Daoy (cell line): Measurements from ENCODE around the gene PPP2R5C. TPM values are rescaled to one million over a fixed set of nuclear protein-coding genes. Genes with fewer than 3 reads are reported as not detected.

Experiments used
- DNase-seq: peaks from one replicate; pipeline ENCODE4 v3.0.0-alpha.2; 2015; ENCODE audit warnings: low read depth
- total RNA-seq: library from RNA; depleted of rRNA; stranded (reverse); fragments of >200 nt; shearing (Covaris generic); gene quantifications from 2 replicates; pipeline ENCODE4 v1.2.3, GENCODE V29; 2014

Gene PPP2R5C
- total RNA-seq, 1 experiment from 2014 or later = 138 TPM

DNA sequence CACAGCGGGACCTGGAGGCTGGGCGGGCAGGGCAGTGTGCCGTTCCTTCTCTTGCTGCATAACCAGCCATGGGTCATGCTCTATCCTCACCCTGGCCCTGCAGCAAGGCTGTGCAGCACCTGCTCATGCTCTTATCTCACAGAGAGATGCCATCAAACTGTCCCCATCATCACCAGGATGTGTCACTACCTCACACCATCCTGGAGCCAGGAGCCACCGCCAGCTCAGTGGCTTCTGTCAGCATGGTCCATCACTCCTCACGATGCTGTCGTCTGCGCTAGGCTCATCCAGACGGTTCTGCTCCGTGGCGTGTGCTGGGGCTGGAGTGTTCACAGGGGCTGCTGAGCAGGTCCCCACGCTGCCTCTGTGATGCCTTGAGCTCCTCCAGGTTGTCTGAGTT is 125.7 kb downstream of the PPP2R5C start:
- DNase-seq = no peak

DNA sequence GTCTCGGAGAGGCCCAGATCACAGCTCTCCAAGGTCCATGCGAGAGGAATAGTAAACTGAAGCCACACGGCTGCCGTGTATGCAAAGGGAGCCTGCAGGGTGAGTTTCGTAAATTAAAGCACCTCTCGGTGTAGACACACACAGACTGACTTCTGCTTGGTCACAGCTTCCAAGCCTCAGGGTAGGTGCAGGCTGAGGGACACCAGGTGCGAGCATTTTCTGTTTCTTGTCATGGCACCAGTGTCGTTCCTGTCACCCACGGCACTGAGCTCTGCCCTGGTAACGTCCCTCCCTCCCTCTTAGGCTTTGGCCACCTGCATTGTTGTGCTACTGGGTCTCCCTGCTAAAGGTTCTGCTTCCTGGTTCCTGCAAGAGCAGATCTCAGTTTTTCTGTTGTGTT is 126.7 kb downstream of the PPP2R5C start:
- no peak for DNase-seq

DNA sequence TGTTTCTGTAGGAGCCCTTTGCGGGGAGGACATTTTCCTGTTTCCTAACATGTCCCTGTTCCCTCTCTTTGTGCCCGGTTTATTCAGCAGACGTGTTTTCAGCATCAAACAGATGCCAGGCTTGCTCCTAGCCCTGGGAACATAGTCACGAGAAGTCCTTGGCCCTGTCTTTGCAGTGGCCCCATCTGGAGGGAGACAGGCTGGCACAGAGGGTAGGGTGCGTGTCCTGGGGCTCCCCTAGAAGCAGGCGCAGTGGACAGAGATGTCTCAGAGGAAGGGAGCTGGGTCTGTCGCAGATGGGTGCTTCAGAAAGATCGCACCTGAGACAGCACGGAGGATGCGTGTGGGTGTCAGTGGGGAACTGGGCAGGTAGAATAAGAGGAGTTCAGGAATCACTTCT is 127.9 kb downstream of the PPP2R5C start:
- DNase-seq = no peak

DNA sequence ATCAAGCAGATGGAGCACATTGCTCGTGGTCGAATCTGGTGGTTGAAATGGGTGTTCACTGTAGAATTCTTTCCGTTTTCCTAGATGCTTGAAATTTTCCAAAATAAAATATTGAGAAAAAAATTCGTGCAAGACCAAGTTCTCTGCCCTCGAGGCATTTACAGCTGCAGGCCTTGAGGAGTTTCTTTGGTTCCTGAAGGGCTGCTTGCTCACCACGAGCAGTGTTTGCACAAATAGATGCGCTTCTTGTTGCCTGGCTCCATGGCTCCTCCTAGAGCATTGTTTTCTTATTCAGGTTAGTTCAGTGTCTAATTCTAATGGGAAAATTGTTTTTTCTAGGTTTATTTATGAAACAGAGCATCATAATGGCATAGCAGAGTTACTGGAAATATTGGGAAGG is 128.4 kb downstream of the PPP2R5C start:
- DNase-seq = no peak

DNA sequence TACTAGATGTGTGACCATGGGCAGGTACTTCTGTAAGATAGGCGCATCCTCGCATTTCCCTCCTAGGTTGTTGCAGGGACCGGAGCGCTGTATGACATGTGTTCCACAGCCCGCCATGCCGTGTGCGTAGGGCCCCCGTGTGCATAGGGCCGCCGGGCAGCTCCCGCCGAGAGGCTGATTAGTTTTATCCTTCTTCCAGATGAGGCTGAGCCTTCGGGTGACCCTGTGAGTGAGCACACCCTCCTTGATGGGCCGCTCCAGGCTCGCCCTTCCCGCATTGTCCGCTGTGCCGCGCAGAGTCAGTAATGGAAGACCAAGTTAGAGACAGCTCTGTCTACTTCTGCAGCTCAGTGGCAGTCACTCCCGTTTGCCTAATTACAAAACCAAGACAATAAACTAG is 130.0 kb downstream of the PPP2R5C start:
- no peak for DNase-seq

DNA sequence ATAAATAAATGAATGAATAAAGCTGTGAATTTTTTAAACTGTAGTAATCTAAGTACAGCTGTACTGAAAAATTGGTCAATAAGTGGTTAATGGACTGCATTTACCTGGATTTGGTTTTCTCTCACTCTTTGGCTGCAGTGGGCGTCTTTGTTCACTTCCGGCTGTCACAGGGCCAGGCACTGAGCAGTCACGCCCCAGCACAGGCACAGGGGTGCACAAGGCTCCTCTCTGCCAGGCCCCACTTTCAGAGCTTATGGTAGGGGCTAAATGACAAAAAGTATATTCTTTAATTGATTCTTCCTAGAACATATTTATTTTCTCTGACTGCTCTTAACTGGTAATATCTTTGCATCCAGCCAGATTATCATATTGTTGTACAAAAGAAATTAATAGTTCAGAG is 132.2 kb downstream of the PPP2R5C start:
- DNase-seq = no peak

DNA sequence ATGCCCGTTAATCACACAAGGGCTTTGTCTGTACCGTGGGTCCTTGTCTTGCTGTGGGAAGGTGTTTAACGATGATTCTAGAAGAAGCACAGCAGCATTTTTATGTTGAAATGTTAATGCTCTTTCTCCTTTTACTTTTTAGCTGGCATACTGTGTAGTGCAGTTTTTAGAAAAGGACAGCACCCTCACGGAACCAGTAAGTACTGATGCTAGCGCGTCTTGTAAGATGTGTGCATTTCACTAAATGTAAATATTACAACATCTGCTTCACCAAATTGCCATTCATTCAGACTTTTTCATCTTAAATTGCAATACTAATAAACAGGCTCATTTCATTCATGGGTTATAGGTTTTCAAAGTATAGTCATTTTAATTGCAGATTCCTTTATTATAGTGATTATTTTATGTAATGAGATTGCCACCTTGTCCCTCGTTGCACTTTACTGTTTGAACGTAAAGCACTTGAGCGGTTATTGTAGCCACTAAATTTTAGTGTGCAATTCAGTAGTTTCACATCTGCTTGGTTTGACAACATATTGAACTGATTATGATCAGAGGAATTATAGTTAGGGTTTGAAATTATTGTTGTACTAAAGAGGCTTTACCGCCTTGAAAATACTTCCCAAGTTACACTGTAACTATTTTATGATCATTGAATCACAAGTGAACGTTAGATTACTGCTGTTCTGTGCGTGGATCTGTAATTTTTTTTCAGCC is 133.0 kb downstream of the PPP2R5C start:
- DNase-seq = no peak

DNA sequence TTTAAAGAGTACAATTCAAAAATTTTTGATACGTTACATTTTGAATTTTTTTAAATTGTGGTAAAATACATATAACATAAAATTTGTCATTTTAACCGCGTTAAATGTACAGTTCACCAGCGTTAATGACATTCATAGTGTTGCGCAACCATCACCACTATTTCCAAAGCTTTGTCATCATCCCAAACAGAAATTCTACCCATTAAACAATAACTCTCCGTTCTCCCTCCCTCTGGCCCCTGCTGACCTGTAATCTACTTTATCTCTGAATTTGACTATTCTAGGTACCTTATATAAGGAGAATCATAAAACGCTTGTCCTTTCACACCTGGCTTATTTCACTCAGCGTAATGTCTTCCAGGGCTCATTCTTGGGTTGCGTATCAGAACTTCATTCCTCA is 133.7 kb downstream of the PPP2R5C start:
- DNase-seq = no peak

DNA sequence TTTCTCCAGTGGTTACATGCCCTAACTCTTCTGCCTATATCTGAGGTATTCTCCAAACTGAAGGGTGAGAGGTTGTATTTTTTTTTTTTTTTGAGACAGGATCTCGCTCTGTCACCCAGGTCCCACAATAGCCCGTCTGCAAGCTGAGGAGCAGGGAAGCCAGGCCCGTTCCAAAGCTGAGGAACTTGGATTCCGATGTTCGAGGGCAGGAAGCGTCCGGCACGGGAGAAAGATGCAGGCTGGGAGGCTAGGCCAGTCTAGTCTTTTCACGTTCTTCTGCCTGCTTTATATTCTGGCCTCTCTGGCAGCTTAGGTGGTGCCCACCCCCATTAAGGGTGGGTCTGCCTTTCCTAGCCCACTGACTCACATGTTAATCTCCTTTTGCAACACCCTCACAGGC is 135.8 kb downstream of the PPP2R5C start:
- DNase-seq = no peak

DNA sequence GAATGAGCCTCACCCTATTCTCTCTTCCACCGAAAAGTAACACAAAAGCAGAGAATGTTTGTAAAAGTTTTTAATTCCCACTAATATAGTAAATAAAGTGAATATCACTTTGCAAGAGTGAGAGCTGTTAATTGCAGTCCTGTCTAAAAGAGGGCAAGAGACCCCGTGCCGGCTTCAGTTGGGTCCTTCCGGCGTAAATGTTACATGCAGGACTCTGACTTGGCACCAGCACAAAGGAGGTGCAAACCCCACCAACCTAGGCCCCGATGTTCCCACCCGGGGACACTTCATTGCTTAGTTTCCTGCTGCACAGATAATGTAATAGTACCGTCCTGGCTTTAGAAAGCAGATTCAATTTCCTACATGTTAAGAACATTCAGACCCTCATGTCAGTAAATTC is 136.9 kb downstream of the PPP2R5C start:
- DNase-seq = no peak

DNA sequence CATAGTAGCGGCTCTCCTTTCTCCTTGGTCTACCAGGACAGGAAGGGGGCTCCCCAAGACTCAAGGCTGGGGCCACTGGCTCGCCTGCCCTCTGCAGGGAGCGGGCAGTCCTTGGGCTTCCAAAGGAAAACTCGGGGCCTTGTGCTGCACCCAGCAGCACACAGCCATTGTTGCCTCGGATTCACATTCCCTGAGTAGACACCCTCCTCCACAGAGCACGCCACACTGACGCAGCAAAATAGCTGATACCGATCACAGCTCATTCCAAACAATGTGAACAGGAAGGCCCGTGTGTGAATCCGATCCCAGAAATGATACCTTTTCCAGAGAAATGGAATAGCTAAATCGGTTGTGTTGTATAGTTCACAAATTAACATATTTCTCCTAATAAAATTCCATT is 137.8 kb downstream of the PPP2R5C start:
- DNase-seq = no peak

DNA sequence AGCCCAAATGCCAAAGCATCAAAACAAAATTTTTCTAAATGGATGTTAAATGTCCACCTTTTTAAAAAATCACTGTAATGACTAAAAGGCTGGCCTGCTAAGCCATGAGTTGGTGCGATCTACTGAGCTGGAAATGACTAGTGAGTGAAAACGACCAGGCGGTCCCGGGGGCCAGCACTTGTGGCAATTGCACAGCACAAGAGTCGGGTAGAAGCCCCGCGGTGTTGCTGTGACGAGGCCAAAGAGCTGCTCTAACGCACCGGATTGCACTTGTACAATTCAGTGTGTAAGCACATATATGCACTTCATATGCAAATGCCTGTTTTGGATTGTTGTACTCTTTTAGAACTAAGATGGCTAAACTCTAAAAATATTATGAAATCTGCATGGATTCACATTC is 138.7 kb downstream of the PPP2R5C start:
- no peak for DNase-seq

DNA sequence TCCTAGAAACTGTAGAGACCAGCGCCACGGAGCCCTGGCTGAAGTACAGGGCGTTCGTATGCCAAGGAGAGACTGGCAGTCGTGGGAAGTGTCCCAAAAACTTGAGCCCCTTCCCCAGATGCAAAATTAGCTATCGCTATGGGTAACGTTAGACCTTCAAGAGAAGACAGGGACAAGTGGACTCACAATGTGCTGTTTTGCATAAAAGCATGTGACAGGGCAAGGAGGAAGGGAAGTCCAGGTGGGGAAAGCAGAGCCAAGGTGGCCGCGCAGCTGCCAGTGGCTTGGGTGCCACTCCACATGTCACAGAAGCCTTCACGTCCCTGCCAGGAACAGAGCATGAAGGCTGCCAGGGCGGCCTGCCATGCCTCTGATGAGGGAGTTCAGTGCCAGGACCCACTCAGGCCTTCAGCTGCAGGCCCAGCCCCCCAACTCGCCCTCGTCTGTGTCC is 141.6 kb downstream of the PPP2R5C start:
- DNase-seq = no peak

DNA sequence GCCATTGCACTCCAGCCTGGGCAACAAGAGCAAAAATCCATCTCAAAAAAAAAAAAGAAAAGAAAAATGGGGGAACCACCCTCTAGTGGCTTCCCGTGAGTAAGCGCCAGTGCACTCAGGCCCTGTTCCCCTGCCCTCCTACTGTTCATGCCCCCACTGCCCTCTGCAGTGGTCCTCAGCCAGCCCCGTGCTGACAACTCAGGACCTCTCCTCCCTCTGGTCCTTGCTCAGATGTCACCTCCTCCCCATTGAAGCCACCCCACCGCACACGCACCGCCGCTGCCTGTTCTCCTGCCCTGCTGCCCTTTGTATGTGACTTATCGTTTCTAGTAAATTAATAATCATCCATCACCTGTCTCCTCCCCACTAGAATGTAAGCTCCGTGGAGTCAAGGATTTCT is 144.1 kb downstream of the PPP2R5C start:
- no peak for DNase-seq

DNA sequence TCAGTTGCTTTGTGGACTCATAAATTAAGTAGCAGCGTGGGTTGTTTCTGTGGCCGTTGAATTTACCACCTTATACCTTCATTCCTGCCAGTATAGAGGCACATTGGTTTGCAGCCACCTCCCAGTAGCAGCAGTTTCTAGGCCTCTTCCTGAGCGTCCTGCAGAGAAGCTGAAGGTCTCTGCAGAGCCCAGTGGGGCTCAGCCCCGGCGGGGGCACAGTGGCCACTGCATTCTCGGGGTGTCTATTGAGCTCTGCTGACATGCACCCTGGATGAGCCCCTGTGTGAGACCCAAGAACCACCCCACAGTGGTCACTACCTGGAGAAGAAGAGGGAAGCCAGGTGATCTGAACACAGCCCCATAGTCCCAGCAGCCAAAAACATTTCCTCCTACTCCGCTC is 145.1 kb downstream of the PPP2R5C start:
- no peak for DNase-seq

DNA sequence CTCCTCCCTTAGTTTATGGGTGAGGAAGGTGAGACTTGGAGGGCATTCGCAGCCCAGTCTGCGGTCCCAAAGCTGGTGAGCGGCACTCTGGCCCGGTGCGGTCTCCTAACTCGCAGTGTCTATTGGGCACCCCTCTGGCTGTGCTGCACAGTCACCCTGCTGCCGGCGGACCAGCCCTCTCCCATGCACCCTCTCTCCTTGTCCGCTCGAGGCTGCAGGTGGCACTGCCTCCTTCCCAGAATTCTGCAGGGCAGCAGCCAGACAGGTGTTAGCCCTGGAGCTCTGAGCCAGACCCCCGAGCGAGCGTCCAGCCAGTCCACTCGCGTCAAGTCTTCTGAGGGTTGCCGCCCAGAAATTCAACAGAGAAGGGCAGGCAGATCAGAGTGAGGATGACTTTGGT is 146.1 kb downstream of the PPP2R5C start:
- no peak for DNase-seq

DNA sequence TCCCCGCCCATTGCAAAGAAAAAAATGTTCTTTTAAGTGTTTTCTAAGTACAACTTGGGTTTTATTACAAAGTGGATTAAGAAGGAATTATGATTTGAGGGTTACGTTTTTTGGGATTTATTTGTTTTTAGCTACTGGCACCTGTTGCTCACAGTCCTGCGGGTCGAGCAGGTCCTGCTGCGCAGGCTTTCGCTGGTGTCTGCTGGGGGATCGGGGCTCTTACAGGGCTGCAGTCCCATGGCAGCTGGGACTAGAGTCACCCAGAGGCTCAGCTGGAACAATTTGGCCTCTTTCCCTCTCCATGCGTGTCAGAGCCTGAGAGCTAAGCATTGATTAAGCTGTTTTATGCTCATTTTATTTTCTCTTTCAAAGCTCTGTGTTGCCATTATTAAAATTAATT is 147.3 kb downstream of the PPP2R5C start:
- DNase-seq = no peak

DNA sequence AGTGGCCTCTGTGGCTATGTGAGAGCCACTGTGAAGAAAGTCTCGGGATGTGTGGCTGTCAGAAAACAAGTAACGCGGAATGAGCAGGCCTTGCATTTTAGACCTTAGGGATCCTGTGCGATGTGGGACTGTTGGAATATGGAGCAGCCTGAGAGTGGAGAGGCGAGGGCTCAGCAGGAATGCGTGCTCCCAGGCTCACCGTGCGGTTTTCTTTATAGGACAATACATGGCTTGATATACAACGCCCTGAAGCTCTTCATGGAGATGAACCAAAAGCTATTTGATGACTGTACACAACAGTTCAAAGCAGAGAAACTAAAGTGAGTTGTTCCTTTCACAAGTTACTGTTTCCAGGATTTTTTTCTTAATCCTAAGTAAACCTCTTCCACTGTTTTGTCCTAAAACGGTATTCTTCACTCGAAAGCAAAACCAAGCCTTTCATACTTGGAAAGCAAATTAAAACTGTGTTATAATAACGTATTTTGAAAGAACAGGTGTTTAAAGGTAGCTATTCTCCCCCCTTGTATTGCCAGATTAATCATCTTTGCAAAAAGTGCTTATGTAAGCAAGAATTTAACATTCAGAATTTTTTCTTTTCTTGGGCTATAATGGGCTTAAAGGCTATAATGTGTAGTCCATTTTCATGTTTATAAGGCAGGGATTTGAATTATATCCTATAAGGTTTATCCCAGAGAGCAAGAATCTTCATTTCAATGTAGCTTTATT is 148.0 kb downstream of the PPP2R5C start:
- DNase-seq = no peak

DNA sequence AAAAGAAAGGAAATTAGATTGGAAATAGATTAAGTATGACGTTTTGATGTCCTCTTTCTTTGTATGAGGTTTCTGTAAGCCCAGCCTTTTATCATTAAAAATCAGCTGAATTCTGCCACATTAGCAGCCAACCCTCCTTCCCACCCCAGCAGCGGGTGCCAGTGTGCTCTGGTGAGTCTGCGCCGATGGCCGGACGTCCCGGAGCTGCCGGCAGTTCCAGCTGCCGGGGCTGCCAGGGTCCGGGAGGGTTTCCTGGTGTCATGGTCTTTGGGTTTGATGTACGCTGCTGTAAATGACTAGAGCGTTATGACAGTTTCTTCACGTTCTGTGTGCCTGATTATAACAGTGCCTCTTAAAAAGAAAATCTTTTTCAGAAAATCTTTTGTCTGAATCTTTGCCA is 151.3 kb downstream of the PPP2R5C start:
- no peak for DNase-seq

DNA sequence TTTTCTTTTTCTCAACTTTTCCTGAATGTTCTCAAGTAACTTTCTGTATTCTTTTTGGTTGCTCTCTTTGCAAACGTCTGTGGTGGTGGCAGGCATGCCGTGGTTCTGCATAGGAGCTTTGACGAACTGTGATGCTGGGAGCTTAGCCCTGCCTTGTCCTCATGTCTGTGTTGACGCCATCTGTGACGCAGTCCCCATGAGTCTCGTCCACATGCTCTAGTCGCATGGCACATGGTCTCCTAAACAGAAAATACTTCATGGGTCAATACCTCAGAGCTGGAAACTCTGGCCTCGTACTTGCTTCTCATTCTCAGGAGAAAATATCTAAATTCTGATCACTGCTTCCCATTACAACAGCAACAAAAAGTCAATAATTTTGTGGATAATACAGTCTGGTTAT is 152.6 kb downstream of the PPP2R5C start:
- DNase-seq = no peak

DNA sequence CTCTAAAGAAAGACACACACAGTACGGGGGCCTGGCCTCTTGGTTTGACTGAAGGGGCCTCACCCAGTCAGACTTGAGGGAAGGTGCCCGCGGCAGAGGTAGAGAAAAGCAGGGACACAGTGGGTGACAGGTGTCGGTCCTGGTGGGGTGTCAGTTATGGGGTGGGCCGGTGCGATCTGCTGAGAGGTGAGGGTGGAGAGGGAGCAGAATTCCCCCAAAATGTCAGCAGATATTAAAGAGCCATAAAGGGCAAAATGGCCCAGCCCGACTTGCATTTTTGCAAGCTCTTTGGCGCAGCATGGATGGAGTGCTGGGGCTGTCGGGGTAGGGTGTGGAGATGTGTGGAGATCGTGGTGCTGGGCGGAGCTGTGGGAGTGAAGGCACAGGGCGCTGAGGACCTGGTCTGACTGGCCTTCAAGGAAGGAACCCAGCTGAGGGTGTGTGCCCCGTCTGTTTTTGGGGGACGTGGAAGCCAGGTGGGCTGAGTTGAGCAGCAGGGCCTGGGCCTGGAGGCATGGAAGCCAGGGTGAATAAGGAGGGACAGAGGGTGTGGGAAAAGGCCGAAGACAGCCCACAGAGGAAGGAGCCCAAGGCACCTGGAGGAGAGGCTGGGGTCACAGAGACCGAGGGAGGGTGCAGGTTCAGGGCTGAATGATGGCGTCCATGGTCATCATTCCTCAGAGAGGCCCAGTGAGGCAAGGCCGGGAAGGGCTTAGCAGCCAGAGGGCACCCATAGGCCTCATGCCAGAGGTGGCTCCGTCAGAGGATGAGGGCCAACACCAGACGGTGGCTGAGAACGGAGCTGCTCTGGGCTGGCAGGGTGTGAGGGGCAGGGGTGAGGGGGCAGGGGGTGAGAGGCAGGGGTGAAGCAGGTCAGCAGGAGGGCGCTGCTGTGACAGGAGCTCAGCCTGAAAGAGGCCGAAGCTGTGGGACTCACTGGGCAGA is 154.6 kb downstream of the PPP2R5C start:
- no peak for DNase-seq

DNA sequence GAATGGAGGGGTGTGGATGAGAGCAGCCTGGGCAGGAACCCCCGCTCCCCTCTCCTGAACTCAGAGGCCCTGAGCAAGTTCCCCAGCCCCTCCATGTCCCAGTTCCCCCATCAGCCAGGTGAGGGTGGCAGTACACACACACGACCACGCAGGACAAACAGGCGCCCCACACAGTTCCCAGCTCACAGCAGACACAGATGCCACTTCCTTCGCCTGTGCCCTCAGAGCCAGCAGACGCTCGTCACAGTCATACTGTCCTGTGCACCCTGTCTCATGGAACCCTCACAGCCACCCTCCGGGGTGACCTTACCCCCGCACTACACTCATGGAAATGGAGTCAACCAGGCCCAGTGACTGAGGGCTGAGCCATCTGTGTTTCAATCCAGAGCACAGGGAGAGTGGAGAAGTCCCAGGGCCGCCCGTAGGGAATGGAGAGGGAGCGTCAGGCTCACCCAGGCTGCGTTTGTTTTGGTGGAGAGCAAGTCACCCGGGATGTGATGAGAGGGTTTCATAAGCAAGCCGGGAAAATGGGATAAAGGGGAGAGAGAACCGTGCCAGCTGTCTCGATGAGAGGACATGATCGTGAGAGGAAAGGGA is 155.4 kb downstream of the PPP2R5C start:
- no peak for DNase-seq
